HG03045 (cell line): Measurements from ENCODE around the gene FRG2.
"Not testable (repeated sequence)": the region's sequence is repeated elsewhere in the genome, so short reads cannot be mapped to it uniquely, and the experiment has no call there.

ENCODE experiments used
- ATAC-seq: cut with Tn5 transposase; IDR thresholded peaks from one replicate; pipeline ENCODE4 v1.9.1; 2021; ENCODE audit warnings: mild to moderate bottlenecking, moderate library complexity; ENCODE audit not compliant: unreplicated experiment

Gene FRG2

DNA sequence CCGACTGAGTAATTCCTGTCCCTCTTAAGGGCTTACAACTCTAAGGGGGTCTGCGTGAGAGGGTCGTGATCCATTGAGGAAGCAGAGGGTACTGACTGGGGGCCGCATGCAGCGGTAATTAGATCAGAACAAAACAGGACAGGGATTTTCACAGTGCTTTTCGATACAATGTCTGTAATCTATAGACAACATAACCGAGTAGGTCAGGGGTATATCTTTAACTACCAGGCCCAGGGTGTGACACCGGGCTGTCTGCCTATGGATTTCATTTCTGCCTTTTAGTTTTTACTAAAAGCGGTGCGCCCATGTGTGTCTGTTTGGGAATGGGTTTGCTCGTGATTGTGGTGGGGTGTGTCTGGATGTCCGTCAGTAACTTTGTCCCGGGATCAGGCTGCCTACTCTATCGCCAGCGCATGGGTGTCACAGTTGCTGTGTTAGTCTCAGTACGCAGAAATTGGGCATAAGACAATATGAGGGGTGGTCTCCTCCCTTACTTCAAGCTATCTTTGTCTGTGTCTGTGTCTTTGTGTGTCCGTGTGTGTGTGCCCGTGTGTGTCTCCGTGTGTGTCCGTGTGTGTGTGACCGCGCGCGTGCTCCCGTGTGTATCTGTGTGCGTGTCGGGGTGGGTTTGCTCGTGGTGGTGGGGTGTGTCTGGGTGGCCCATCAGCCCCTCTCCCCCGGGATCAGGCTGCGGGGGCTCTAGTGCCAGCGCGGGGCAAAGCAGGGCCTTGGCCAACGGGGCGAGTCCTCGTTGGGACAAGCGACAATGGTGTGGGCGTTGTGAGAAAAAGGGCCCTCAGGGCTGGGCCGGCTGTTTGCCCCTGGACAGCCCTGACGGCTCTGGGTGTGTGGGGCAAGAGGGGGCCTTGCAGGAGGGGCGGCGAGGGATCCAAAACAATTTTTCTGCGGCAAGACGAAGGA lies 10.4 kb downstream of the FRG2 start:
- no peak for ATAC-seq

- ATAC-seq, result no peak
These were observed 11.3 kb downstream of the FRG2 start for GRCh38 chr4:190015538-190016368.

GRCh38 chr4:190014771-190015537 lies 12.1 kb downstream of the FRG2 start:
- ATAC-seq, result no peak

GRCh38 chr4:189989941-189990340 lies 37.1 kb downstream of the FRG2 start:
- not testable (repeated sequence) for ATAC-seq

GRCh38 chr4:189988877-189989431 lies 38.1 kb downstream of the FRG2 start:
- ATAC-seq, result no peak

- not testable (repeated sequence) for ATAC-seq
These were observed 41.3 kb downstream of the FRG2 start for GRCh38 chr4:189985651-189986243.

GRCh38 chr4:189984661-189985060 lies 42.4 kb downstream of the FRG2 start:
- not testable (repeated sequence) for ATAC-seq

- ATAC-seq, result not testable (repeated sequence)
These were observed 43.0 kb downstream of the FRG2 start for GRCh38 chr4:189983916-189984526.

DNA sequence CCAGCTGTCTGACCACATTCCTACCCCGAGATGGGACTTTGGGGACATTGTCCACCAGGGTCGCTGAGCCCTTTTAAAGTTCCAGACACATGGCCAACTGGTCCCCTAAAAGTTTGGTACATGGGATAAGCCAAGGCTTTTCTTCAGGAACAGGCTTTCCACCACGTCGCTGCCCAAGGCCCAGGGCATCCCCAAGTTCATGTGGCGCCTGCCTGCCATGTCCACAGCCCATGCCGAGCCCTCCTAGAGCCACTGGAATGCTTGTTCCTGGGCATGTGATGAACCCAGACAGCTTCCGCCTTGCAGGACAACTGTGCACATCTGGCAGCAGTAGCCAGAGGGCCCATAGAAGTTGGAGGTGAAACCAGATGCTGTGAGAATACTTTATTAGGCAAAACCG lies 45.1 kb downstream of the FRG2 start:
- ATAC-seq, result no peak

DNA sequence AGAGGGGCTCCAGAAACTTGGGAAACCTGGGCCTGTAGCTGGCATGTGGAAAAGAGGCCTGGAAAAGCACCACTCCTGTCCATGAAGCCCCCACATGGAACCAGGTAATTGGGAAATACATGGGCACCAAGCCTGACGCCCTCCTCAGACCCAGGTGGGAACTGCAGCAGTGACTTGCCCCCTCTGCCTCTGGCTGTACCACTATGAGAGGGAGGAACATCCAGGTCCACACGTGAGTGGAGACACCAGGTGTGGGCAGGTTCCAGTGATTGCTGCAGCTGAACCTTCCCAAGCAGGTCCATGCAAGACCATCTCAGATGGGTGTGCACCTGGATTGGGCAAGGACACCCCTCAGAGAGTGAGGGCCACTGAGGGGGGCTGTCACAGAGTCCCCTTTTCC lies 46.8 kb downstream of the FRG2 start:
- not testable (repeated sequence) for ATAC-seq

DNA sequence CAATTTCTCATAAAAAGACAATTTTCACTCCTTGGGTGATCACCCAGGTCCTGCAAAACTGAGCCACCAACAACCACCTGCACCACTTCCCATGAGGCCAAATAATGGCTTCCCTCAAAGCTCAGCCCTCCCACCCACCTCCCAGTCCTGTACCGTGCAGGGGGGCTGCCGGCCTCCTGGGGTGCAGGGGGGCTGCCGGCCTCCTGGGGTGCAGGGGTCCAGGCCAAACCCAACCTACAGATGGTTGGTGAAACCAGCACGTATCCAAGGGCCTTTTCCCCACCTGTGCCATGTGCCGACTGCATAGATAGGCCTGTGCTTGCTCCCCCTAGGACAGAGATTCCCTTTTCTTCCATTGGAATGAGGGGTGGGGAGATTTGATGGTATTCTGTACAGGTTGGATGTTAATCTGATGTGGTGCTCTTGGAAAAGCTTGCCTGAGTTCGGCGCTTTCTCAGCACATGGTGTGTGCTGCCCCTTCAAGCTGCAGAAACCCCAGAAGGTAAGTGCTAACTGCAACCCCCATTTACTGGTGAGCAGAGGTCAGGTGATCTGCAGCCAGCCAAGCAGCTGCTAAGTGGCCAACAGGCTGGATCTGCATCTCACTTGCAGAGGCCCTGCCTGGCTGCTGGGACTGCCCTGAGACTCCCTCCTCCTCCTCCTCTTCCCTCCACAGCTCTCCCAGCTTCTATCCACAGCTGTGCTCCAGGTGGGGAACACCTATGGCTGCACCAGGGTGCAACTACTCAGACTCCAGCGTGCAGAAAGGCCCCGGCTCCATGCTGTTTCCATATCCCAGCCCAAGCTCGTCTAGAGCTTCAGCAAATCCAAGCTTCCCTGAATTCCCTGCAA lies 47.6 kb downstream of the FRG2 start:
- ATAC-seq, result no peak
